Mucosa of stomach (tissue), 1 donor: Measurements from ENCODE around the gene CELF4.

ENCODE experiments used
- H3K27me3 ChIP-seq: one replicate; pipeline ENCODE4 v1.7.0; 2013; ENCODE audit warnings: mild to moderate bottlenecking, low read length; ENCODE audit not compliant: control insufficient read depth, insufficient read depth
- H3K36me3 ChIP-seq: one replicate; pipeline ENCODE4 v1.7.0; 2013; ENCODE audit warnings: low read length; ENCODE audit not compliant: control insufficient read depth, insufficient read depth
- H3K4me1 ChIP-seq: one replicate; pipeline ENCODE4 v1.7.0; 2013; ENCODE audit warnings: mild to moderate bottlenecking, low read length; ENCODE audit not compliant: control insufficient read depth, insufficient read depth
- H3K4me3 ChIP-seq: one replicate; pipeline ENCODE4 v1.7.0; 2013; ENCODE audit warnings: low read length
- H3K9ac ChIP-seq: one replicate; pipeline ENCODE4 v1.7.0; 2013; ENCODE audit warnings: mild to moderate bottlenecking, low read length, moderate library complexity
- H3K9me3 ChIP-seq: one replicate; pipeline ENCODE4 v1.7.0; 2013; ENCODE audit warnings: mild to moderate bottlenecking, low read length, moderate library complexity; ENCODE audit not compliant: control insufficient read depth
- donor health status: Pancreatic carcinoma.

Gene CELF4

DNA sequence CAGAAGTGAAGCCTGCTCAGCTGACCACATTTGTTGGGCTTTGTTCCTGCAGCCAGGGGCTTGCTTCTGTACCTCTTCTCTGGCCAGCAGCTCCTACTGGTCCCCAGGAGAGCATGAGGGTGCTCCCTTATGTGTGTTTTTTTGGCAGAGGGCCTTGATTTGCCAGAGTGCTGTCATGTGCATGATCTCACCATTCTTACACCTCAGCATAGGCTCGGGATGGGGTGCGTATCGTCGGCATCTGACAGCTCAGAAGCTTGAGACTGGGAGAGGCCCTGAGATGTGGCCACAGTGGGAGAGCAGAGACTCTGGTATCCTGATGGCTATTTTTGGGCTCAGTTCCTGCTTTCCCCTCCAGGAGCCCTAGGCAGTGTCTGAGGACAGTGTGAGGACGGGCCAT, 71.2 kb downstream of the CELF4 start:
- Histone ChIP-seq H3K36me3 (no peaks in the 10 kb centered on the region), H3K4me3 (no peak overlapping the region), H3K4me1 (no peaks in the 10 kb centered on the region), H3K9ac (no peak overlapping the region), H3K27me3 (no peaks in the 10 kb centered on the region), H3K9me3 (no peaks in the 10 kb centered on the region)

DNA sequence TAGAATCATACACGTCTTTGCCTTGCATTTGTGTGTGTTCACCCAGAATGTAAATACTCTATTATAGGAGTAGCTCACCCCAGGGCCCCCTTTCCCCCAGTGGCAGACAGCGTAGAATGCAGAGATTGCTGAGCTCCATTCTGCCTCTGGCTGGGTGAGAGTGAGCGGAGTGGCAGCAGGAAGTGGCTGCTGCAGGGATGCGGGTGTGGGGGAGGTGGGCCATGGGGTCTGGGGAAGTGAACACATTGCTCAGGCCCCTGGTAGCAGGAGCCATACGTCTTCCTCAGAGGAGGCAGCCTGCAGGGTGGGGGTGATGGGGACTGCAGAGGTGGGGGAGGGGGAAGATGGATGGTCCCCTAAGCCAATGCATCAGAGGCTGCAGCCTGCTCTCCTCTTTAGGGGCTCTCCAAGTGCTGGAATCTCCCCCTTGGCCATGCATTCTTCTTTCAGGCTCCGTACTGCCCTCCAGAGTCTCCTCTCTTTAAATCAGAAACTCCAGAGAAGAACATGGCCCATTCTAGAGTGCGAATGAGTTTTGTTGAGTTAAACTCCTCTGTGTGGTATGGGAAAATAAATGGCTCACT, 72.2 kb downstream of the CELF4 start:
- Histone ChIP-seq H3K4me3 (no peak overlapping the region), H3K27me3 (peaks cover 4% of the 10 kb centered on the region), H3K36me3 (no peaks in the 10 kb centered on the region), H3K9ac (no peak overlapping the region), H3K9me3 (no peaks in the 10 kb centered on the region), H3K4me1 (no peaks in the 10 kb centered on the region)

GRCh38 chr18:37492952-37493351, 72.6 kb downstream of the CELF4 start:
- H3K27me3 ChIP-seq, result peaks cover 9% of the 10 kb centered on the region
- H3K9me3 ChIP-seq, result no peaks in the 10 kb centered on the region
- H3K4me1 ChIP-seq, result no peaks in the 10 kb centered on the region
- no peaks in the 10 kb centered on the region for H3K36me3 ChIP-seq
- no peak overlapping the region for H3K9ac ChIP-seq
- no peak overlapping the region for H3K4me3 ChIP-seq

- Histone ChIP-seq H3K9ac (no peak overlapping the region), H3K4me1 (no peaks in the 10 kb centered on the region), H3K36me3 (no peaks in the 10 kb centered on the region), H3K9me3 (no peaks in the 10 kb centered on the region), H3K27me3 (peaks cover 23% of the 10 kb centered on the region), H3K4me3 (no peak overlapping the region)
Measured at GRCh38 chr18:37491526-37491925, 74.1 kb downstream of the CELF4 start.

- Histone ChIP-seq H3K4me1 (no peaks in the 10 kb centered on the region), H3K27me3 (peaks cover 34% of the 10 kb centered on the region), H3K9me3 (no peaks in the 10 kb centered on the region), H3K4me3 (no peak overlapping the region), H3K36me3 (no peaks in the 10 kb centered on the region), H3K9ac (no peak overlapping the region)
Measured at GRCh38 chr18:37489998-37490397, 75.6 kb downstream of the CELF4 start.

- H3K9ac ChIP-seq, result no peak overlapping the region
- H3K36me3 ChIP-seq, result no peaks in the 10 kb centered on the region
- no peaks in the 10 kb centered on the region for H3K4me1 ChIP-seq
- H3K9me3 ChIP-seq, result no peaks in the 10 kb centered on the region
- H3K4me3 ChIP-seq, result no peak overlapping the region
- H3K27me3 ChIP-seq, result peaks cover 34% of the 10 kb centered on the region
Measured at GRCh38 chr18:37489011-37489410, 76.6 kb downstream of the CELF4 start.

GRCh38 chr18:37487400-37487867, 78.2 kb downstream of the CELF4 start:
- H3K9ac ChIP-seq, result no peak overlapping the region
- no peak overlapping the region for H3K4me3 ChIP-seq
- H3K4me1 ChIP-seq, result no peaks in the 10 kb centered on the region
- no peaks in the 10 kb centered on the region for H3K36me3 ChIP-seq
- no peaks in the 10 kb centered on the region for H3K9me3 ChIP-seq
- peaks cover 34% of the 10 kb centered on the region for H3K27me3 ChIP-seq

- H3K4me3 ChIP-seq, result no peak overlapping the region
- H3K27me3 ChIP-seq, result peaks cover 34% of the 10 kb centered on the region
- no peaks in the 10 kb centered on the region for H3K4me1 ChIP-seq
- H3K9ac ChIP-seq, result no peak overlapping the region
- H3K9me3 ChIP-seq, result no peaks in the 10 kb centered on the region
- H3K36me3 ChIP-seq, result no peaks in the 10 kb centered on the region
Measured at GRCh38 chr18:37486848-37487247, 78.8 kb downstream of the CELF4 start.

GRCh38 chr18:37484983-37485834, 80.4 kb downstream of the CELF4 start:
- H3K9ac ChIP-seq, result no peak overlapping the region
- H3K4me1 ChIP-seq, result no peaks in the 10 kb centered on the region
- peaks cover 34% of the 10 kb centered on the region for H3K27me3 ChIP-seq
- H3K4me3 ChIP-seq, result no peak overlapping the region
- no peaks in the 10 kb centered on the region for H3K36me3 ChIP-seq
- no peaks in the 10 kb centered on the region for H3K9me3 ChIP-seq

- H3K4me1 ChIP-seq, result no peaks in the 10 kb centered on the region
- H3K9ac ChIP-seq, result no peak overlapping the region
- H3K4me3 ChIP-seq, result no peak overlapping the region
- no peaks in the 10 kb centered on the region for H3K36me3 ChIP-seq
- H3K27me3 ChIP-seq, result peaks cover 34% of the 10 kb centered on the region
- H3K9me3 ChIP-seq, result no peaks in the 10 kb centered on the region
Measured at GRCh38 chr18:37483984-37484819, 81.4 kb downstream of the CELF4 start.

GRCh38 chr18:37483221-37483971, 82.2 kb downstream of the CELF4 start:
- no peaks in the 10 kb centered on the region for H3K4me1 ChIP-seq
- H3K9me3 ChIP-seq, result no peaks in the 10 kb centered on the region
- H3K9ac ChIP-seq, result no peak overlapping the region
- H3K4me3 ChIP-seq, result no peak overlapping the region
- peaks cover 29% of the 10 kb centered on the region for H3K27me3 ChIP-seq
- no peaks in the 10 kb centered on the region for H3K36me3 ChIP-seq
